ENCODE data around the gene POU3F4.

POU3F4 gene

DNA sequence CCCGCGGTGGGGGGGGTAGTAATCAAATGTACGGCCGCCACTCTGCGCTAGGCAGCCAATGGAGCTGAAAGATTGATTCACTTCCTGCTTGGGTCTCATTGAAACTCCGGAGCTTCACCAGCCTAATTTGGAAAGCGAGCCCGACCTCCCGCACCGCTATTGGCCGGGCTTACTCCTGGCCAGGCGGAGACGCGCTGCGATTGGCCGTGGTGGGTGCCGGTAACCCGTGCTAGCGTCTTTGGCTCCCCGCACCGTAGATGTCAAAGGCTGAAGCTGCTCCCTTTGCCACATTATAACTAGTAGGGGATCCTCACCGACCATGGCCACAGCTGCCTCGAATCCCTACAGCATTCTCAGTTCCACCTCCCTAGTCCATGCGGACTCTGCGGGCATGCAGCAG, at the start of gene POU3F4:
Gene POU3F4 (plus strand): TSS at position 285 of the 400 bp plus-strand sequence. CDS start 35 bp downstream, at position 320.
- no peak for DNase-seq (ENCODE audit: low spot score)

DNA sequence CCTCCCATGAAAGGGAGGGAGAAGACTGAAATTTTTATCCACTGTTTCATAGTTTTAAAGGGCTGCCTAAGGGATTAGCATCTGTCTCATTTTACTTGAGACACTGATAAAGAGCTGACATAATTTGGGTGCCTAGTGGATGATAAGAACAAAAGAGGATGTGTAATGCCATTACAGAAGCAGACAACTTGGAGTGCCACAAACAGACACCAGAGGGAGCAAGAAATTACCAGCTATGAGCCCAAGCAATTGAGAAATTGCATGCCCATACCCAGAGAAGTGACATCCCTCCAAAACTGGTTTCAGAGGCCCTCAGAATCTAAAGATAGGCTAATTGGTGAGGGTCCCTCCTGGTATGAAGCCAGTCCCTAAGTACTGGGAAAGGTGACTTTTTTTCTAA, 38.5 kb upstream of the POU3F4 start:
- no peak for DNase-seq (ENCODE audit: low spot score)

DNA sequence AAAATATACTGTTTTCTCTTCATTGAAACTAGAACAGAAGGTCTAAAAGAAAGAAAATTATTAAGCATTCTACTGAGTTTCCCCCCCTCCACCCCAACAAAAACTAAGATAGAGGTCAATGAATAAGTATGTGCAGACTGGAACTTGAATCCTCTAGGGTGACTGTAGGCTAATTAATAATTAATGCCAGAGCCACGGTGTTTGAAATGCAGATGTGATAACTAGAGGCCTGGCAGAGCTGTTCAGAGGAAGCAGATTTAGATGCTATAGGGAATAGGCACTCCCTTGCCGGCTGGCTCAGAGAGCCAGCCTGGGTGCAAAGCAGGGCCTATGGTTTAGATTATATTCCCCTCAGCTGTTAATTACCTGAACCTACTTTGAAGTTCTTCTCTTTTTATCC, 12.2 kb upstream of the POU3F4 start:
- DNase-seq (ENCODE audit: low spot score) = no peak

DNA sequence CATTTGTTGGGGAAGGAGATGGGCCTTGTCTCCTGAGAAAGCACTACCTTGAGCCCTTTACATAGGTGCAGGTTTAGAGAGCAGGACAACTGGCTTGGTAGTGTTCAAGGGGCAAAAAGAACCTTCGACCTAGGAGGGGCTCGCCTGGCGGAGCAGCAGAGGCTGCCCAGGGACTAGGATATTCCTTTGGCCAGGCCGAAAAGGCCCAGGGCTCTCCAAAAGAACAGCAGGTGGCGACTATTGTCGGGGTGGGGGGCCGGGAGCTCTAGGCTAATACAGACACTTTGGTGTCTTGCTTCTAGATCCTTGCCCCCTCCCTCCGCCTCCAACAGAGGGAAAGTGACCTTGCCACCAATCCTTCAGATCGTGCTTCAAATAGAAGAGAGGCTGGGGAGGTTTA, 7.1 kb upstream of the POU3F4 start:
- DNase-seq (ENCODE audit: low spot score) = no peak

DNA sequence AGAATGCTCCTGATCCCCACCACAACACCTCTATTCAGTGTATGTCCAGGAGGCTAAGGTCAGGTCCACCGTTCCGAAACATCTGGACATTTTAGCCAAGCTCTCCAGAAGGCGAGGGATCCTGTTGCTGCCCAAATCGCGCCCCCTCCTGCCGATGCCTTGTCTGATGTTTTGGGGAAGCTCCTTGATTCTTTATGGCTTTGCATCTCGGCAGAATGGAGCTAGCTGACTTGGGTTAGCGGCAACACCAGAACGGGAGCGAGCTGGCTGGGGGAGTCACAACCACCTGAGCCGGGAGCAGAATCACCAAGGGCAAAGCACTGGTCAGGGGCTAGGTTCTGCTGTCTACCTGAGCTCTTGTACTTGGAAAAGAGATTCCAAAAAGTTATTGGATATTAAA, 6.6 kb upstream of the POU3F4 start:
- DNase-seq (ENCODE audit: low spot score) = no peak

DNA sequence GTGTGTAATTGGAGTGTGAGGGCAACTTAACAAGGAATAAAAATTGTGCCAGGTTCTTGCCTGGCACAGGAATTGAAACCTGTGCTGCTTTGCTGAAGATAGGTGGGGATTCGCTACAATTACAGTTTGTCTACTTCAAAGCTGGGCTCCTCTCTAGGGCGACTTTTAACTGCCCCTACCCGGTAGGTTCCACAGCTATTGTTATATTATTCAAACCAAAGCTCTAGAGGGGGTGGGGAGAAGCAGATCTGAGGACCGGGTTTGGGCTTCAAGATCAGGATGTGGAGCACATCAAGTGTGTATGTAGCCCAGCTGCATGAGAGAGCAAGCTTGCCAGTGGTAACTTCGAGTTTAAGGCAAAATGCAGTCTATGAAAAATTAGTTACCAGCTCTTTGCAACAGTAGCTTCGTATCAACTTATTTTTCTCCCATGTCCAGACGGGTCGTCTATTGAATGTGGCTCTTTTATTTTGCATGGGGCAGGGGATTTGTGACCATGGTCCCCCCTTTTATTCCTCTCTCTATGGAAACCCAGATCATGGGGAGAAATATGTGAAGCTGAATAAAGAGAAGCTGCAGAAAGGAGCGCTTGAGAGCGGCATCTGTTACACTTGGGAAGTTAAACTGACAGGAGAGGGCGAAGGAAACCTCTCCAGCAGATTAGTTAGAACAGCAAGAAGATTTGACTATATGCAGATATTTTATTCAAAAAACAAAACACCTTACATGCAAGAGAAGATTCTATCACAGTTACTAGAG, 3.2 kb upstream of the POU3F4 start:
- no peak for DNase-seq (ENCODE audit: low spot score)

DNA sequence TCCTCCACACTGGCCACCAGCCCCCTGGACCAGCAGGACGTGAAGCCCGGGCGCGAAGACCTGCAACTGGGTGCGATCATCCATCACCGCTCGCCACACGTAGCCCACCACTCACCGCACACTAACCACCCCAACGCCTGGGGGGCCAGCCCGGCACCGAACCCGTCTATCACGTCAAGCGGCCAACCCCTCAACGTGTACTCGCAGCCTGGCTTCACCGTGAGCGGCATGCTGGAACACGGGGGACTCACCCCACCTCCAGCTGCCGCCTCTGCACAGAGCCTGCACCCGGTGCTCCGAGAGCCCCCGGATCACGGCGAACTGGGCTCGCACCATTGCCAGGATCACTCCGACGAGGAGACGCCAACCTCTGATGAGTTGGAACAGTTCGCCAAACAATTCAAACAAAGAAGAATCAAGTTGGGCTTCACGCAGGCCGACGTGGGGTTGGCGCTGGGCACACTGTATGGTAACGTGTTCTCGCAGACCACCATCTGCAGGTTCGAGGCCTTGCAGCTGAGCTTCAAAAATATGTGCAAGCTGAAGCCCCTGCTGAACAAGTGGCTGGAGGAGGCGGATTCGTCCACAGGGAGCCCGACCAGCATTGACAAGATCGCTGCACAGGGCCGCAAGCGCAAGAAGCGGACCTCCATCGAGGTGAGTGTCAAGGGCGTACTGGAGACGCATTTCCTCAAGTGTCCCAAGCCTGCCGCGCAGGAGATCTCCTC, 600 bp downstream of the POU3F4 start:
- DNase-seq (ENCODE audit: low spot score) = no peak

DNA sequence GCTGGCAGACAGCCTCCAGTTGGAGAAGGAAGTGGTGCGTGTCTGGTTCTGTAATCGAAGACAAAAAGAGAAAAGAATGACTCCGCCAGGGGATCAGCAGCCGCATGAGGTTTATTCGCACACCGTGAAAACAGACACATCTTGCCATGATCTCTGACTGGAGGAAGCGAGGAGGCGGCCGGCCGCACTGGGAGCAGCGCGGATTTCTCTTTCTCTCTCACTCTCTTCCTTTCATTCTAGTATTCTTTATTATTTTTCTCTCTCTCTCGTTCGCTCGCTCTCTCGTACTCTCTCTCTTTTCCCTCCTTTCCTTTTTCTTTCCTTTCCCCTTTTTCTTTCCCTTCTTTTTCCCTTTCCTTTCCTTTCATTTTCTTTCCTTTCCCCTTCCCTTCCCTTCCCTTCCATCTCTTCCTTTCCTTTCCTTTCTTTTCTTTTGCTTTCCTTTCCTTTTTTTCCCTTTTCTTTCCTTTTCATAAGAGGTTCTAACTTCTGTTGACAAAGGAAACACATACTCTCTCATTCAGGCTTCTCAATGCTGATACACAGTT, 1.2 kb downstream of the POU3F4 start:
- DNase-seq (ENCODE audit: low spot score) = no peak

DNA sequence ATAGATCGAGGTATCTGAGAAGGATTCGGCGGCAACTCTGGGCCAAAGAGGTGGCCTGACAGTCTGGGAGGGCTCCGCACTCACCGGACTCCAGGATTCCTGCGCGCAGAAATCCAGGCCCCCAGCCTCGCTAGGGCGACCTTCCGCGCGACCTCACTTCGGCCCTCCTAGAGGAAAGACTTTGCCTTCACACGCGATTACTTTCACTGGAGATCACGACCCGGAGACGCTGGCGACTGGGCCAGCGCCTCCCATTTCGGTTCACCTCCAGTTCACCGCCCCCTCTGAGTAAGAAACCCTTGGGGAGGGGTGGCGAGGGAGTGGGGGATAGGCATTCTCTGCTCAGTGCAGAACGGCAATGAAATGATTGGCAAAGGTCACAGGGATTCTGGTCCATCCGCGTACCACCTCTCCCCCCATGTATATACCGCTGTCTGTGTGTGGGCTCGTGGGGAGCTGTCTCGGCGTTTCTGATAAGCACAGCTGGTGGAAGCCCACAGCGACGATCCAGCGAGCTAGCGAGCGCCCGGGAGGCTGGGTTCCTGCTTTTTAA, 2.5 kb downstream of the POU3F4 start:
- no peak for DNase-seq (ENCODE audit: low spot score)

DNA sequence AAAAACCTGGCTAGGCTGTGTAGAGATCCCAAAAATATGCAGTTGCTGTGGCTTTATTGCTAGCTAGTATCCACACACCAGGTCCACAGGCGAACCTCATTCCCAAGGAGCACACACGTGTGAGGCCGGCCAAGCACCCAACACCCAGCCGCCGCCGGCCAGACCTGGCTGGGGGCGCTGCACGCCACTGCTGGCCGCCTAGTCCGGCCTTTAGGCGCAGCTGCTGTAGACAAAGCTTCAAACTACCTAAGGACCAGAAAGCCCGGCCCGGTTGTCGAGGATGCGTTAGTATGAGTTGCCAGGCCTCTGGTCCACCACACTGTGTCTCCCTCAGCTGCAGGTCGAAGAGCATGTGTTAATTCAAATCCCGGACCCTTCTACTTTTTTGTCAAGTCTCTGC, 3.1 kb downstream of the POU3F4 start:
- DNase-seq (ENCODE audit: low spot score) = no peak

DNA sequence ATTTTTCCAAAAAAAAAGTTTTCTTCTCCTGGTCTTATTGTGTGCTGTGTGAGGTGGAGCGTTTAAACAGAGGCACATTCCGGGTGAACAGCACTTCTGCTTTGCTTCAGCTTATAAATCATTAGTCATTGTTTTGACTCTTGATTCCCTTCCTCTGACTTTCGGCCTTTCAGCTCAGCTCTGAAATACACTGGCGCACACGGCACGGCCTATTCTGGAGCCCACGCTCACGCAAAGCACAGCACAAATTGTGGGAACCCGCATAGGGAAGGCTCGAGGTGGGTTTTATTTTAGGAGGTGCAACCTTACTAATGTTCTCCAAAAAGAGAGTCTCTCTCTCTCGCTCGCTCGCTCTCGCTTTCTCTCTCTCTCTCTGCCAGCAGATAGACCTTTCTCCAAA, 4.0 kb downstream of the POU3F4 start:
- no peak for DNase-seq (ENCODE audit: low spot score)

DNA sequence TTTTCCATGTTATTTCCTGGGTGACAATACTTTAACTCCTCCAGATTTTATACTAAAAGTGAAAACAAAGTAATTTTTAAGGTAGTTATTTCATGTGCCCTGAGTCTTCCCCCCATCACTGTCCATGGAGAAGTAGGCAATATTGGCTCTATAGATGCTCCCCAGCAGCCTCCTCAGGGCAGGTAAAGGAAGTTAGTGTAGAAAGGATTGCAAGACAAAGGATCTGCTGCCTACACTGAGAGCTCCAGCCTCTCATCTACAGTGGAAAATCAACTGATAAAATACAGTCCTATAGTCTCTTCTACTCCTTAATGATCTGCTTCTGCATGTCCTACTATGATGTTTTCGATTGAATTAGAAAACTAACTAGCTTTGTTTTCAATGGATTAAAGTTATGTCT, 8.5 kb downstream of the POU3F4 start:
- no peak for DNase-seq (ENCODE audit: low spot score)

DNA sequence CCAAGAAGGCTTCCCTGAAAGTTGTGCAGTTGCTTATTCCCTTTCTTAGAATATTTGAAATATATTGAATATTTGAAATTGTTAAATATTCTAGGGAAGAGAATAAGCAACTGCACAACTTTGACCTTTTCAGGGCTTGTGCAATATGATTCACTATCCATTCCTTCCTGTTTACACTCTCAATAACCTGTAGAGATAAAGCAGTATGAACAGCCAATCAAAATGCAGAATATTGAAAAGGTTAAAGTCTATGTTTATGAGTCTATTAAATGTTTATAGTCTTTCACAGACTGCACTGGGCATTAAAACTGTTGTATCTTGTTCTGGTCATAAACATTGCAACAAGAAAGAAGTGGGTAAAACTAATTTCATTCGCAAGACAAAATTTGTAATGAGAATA, 13.8 kb downstream of the POU3F4 start:
- DNase-seq (ENCODE audit: low spot score) = no peak

DNA sequence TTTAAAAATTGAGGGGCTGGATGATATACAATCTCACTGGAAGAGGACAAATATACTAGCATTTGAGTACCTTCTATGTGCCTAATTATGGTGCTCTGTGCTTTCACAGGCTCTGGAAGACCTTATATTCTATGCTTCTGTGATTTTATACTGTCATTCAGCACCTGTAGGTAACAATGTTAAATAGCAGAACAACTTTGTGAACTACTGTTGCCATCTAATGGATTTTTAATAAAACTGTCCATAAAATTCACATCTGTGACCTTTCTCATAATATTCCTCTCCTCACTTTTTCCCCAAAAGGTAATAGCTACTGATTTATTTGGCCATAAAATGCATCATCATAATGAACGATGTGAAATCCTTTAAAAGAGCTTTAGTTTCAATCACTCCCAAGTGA, 21.9 kb downstream of the POU3F4 start:
- DNase-seq (ENCODE audit: low spot score) = no peak

DNA sequence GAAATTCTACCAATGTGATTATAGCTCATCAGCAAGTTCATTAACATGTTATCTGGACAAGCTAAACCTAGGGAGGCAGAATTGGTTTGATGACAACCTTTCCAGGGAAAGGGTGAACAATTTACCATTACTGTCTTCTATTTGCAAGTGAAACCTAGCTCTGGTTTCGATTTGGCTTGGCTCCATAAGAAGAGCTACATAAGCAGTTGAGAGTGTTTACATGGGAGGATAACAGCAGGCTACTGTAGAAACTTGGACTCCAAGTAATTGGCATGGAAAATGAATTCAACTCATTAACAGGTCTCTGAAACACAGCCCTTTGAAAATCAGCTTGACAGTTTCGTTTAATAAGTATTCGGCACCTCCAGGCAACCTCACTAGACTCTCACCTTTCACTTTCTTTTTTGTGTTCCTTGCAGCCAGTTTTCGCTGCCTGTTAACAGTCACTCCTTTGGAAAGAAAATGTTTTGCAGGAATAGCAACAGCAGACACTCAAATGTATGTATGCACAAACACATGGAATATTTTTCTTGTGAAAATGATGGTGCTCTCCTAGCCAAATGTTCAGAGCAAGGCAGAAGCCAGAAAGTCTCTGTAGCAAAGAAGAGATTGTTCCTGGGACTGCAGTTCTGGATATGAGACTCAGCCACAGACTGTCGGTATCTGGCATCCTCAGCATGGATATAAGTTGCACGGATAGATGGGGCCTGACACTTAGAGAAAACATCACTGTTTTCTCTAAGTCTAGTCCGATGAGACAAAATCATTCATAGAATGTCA, 27.5 kb downstream of the POU3F4 start:
- DNase-seq (ENCODE audit: low spot score) = no peak
